Measurements from ENCODE around the gene POTEE. TPM values are rescaled to one million over a fixed set of nuclear protein-coding genes. Genes with fewer than 3 reads are reported as not detected.
"Not testable (repeated sequence)": the region's sequence is repeated elsewhere in the genome, so short reads cannot be mapped to it uniquely, and the experiment has no call there.

The POTEE gene
- total RNA-seq, 1 donor from 2014 or later = not detected

DNA sequence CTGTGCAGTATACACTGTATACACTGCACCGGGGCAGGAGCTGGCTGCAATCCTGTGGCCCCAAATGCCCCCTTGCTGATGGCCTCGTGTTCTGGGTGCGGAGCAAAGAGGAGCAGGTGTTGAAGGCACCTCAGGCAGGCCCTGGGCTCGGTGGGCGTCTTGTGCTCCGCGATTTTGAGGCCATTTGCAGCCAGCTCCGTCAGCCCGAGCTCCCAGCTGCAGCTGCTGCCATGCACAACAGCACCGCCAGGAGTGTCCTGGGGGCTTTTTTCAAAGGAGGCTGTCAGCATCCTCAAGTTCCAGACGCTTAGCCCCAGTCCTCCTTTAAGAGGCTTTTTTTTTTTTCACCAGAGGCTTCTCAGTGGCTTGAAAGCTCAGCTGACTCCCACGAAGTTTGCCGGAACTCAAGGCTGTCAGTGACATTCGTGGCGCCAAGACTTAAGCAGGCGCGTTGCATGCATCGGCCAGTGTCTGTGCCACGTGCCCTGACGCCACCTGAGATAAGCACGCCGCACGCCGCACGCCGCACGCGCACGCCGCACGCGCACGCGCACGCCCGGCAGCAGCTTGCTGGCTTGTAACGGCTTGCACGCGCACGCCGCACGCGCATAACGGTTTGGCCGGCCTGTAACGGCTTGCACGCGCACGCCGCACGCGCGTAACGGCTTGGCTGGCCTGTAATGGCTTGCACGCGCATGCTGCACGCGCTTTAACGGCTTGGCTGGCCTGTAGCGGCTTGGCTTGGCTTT is 8.1 kb downstream of the POTEE start:
- DNase-seq; intact Hi-C loops (cut with DNase I): not testable (repeated sequence)

DNA sequence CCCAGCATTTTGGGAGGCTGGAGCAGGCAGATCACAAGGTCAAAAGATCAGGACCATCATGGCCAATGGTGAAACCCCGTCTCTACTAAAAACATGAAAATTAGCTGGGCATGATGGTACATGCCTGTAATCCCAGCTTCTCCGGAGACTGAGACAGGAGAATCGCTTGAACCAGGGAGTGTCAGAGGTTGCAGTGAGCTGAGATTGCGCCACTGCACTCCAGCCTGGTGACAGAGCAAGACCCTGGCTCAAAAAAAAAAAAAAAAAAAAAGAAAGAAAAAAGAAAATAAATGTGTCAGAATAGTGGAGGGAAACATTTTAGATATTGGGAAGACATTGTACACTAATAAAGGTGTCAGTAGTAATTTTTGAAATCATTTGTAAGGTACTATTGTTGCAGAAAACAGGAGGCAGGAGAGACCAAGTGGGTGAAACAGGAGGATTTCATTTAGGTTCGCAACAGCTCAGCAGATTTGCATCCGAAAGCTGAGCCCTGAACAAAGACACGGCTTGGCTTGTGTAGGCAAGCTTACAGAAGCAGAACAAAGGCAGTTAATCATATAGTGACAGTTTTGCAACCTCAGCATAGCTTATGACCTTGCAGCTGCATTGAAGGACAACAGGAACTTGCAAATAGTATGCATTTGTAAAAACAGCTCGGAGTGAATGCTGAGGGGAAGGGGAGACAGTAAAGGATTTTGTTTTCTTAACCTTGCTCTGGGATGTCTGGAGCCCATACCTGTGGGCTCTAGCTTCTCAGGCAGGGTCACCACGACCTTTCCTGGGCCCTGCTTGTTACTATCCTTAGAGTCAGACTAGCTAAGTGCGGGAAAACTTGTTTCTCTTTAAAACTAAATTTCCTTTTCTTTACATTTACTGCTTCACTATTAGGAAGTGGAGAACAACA is 26.5 kb downstream of the POTEE start:
- H3K4me3 ChIP-seq; H3K9me3 ChIP-seq; H3K27ac ChIP-seq; DNase-seq; ATAC-seq; H3K4me1 ChIP-seq; intact Hi-C loops (cut with DNase I); H3K27me3 ChIP-seq; H3K36me3 ChIP-seq: not testable (repeated sequence)

More for the DNA sequence above, 8.1 kb downstream of the POTEE start:
- not testable (repeated sequence) for ATAC-seq, H3K27me3 ChIP-seq, H3K27ac ChIP-seq, H3K9me3 ChIP-seq, H3K4me1 ChIP-seq, H3K36me3 ChIP-seq, H3K4me3 ChIP-seq

Other genes starting within 250 kb of the POTEE start
- gene FAM168B, start 116.1 kb upstream of the POTEE start, total RNA-seq = 77.8 TPM
- gene PLEKHB2, start 104.2 kb upstream of the POTEE start, total RNA-seq = 73.9 TPM
- gene RAB6D, start 154.6 kb downstream of the POTEE start, total RNA-seq = not detected

All from upper lobe of right lung (tissue), 1 donor.